22Rv1 (cell line): ENCODE measurements around the gene BRD7.

ENCODE experiments used
- H3K27ac ChIP-seq: fragments of 450-650 bp; 2 replicates; pipeline ENCODE4 v1.5.1; 2017
- ZFX ChIP-seq: fragments of 450-650 bp; IDR thresholded peaks from 2 replicates; pipeline ENCODE4 v1.6.1; 2017; ENCODE audit warnings: antibody characterized with exemption, borderline replicate concordance
- TF ChIP-seq, protein P1 (sequence below): fragments of 450-650 bp; IDR thresholded peaks from 2 replicates; pipeline ENCODE4 v1.5.1; 2017; ENCODE audit warnings: mild to moderate bottlenecking

Gene BRD7

DNA sequence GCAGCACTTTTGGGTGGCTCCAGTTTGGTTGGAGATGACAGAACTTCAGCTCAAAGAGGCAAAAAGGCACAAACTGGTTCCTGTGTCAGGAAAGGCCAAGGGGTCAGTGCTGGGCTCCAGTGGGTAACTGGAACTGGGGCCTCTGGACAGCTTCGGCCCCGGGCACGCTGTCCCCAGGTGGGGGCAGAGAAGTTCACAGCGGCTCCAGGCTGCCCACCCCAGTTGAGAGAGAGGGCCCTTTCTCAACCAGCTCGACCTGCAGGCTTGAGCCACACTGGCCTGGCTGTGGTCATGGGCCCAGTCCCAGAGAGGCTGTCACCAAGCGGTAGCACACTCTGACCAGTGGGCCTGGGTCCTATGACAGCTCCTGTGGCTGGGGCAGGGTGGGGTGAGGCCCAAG, 77.9 kb downstream of the BRD7 start:
- TF ChIP-seq, protein P1, sequence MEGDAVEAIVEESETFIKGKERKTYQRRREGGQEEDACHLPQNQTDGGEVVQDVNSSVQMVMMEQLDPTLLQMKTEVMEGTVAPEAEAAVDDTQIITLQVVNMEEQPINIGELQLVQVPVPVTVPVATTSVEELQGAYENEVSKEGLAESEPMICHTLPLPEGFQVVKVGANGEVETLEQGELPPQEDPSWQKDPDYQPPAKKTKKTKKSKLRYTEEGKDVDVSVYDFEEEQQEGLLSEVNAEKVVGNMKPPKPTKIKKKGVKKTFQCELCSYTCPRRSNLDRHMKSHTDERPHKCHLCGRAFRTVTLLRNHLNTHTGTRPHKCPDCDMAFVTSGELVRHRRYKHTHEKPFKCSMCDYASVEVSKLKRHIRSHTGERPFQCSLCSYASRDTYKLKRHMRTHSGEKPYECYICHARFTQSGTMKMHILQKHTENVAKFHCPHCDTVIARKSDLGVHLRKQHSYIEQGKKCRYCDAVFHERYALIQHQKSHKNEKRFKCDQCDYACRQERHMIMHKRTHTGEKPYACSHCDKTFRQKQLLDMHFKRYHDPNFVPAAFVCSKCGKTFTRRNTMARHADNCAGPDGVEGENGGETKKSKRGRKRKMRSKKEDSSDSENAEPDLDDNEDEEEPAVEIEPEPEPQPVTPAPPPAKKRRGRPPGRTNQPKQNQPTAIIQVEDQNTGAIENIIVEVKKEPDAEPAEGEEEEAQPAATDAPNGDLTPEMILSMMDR = no peak
- TF ChIP-seq ZFX = no peak
- H3K27ac ChIP-seq = no peak overlapping the region

DNA sequence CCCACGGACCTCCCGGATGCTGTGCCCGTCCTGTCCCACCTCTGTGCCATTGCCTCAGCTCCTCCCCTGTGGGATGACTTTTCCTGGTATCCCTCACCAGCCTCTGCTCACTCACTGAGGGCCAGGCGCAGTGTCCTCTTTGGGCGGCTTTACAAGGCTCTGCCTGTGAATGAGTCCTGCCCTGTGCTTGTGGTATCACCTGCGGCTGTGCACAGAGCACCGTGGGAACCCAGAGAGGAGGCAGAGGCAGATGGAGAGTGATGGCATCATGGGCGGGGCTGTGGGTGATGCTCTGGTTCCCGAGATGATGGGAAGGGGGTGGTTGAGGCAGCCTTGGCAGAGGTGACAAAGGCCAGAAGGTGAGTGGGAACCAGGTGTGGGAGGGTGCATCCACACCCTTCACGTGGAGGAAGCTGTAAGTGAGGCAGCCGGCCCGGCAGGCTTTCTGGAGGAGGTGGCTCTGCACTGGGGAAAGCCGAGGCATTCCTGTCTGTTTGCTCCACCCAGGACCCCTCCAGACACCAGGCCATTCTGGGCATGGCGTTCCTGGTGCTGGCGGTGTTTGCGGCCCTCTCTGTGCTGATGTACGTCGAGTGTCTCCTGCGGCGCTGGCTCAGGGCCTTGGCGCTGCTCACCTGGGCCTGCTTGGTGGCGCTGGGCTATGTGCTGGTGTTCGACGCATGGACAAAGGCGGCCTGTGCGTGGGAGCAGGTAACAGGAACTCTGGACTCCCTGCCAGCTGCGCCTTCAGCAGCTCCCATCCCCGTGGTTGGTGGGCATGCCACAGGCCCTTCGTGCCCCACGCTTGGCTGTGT, 78.6 kb downstream of the BRD7 start:
- no peak for TF ChIP-seq ZFX
- TF ChIP-seq, protein P1 = no peak
- no peak overlapping the region for H3K27ac ChIP-seq

DNA sequence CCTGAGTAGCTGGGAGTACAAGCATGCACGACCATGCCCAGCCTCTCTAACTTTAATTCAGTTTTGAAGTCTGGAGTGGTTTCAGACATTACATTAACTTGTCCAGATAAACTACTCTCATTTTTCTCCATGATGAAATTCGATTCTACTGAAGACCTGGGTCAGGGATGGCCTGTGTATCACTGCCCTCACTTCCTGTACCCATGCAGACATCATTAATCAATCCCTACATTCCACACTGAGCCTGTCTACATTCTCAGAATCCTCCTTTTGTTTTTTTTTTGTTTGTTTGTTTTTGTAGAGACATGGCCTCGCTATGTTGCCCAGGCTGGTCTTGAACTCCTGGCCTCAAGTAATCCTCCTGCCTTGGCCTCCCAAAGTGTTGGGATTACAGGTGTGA, 79.9 kb downstream of the BRD7 start:
- TF ChIP-seq, protein P1 = no peak
- no peak for TF ChIP-seq ZFX
- no peak overlapping the region for H3K27ac ChIP-seq

DNA sequence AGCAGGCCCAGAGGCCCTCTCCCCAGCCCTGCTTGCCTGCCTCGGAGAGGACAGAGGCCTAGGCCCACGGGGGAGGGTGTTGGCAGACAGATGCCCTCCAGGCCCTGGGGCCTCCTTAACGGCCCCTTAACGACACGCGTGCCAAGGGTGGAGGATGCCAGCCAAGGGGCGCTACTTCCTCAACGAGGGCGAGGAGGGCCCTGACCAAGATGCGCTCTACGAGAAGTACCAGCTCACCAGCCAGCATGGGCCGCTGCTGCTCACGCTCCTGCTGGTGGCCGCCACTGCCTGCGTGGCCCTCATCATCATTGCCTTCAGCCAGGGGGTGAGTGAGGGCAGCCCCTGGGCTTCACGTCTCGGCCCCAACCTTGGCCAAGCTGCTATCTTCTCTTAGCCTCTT, 80.8 kb downstream of the BRD7 start:
- H3K27ac ChIP-seq = no peak overlapping the region
- TF ChIP-seq ZFX = no peak
- TF ChIP-seq, protein P1 = no peak

DNA sequence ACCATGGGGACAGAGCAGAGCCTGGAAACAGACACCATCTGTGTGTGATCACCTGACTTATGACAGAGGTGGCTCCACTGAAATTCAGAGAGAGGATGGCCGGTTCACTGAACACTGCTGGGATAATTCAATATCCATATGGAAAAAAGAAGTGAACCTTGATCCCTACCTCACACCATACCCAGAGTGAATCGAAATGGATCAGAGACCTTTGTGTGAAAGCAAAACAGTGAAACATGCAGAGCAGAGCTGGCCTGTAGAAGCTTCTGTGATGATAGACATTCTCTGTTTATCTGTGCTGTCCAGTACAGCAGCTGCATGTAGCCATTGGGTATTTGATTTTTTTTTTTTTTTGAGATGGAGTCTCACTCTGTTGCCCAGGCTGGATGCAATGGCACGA, 82.1 kb downstream of the BRD7 start:
- TF ChIP-seq ZFX = no peak
- TF ChIP-seq, protein P1 = no peak
- H3K27ac ChIP-seq = no peak overlapping the region

DNA sequence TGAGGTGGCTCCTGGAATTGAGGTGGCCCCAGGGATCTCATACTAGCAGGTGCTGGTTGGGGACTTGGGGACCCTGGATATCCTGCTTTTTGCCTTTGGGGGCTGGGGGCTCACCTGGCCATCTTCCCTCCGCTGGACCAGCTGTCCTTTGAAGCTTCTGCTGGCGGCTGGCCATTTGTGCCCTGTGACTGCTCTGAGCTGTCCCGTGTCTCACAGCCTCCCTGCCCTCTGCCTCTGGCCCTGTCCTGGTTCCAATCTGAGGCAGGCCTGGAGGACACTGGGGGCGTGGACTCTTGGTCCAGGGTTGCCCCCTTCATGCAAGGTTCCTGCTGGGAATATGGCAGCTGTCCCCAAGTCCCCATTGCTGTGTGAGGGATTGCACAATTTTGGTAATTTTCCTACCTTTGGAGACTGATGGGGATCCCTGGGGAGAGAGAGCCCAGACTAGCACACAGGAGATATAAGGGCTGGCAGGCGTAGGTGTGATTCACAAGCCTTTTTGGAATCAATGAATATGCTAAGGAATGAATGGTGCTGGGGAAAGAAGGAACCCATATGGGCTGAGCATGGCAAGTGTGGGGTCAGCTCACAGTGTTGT, 83.3 kb downstream of the BRD7 start:
- no peak for TF ChIP-seq ZFX
- TF ChIP-seq, protein P1 = no peak
- H3K27ac ChIP-seq = no peak overlapping the region
